NCI-H1092 (cell line): Measurements from ENCODE around the gene MAP7.
A peak's percentile ranks its signal among the peaks of the same experiment; 100 is the strongest.
"Not testable (repeated sequence)": the region's sequence is repeated elsewhere in the genome, so short reads cannot be mapped to it uniquely, and the experiment has no call there.

Source experiments
- DNase-seq: peaks from one replicate; lab custom pipeline; 2025; lab: John Stamatoyannopoulos, UW

The MAP7 gene

GRCh38 chr6:136550330-136551071 lies at the start of gene MAP7:
Gene MAP7, minus strand, starts transcription at chr6:136550422. Its CDS starts 14 bp downstream, at chr6:136550408.
- DNase-seq, result peak; percentile 49

GRCh38 chr6:136599329-136600011 lies 49.2 kb upstream of the MAP7 start:
- no peak for DNase-seq

GRCh38 chr6:136598048-136598447 lies 47.8 kb upstream of the MAP7 start:
- no peak for DNase-seq

- DNase-seq, result no peak
Measured at GRCh38 chr6:136594671-136595070, 44.4 kb upstream of the MAP7 start.

DNA sequence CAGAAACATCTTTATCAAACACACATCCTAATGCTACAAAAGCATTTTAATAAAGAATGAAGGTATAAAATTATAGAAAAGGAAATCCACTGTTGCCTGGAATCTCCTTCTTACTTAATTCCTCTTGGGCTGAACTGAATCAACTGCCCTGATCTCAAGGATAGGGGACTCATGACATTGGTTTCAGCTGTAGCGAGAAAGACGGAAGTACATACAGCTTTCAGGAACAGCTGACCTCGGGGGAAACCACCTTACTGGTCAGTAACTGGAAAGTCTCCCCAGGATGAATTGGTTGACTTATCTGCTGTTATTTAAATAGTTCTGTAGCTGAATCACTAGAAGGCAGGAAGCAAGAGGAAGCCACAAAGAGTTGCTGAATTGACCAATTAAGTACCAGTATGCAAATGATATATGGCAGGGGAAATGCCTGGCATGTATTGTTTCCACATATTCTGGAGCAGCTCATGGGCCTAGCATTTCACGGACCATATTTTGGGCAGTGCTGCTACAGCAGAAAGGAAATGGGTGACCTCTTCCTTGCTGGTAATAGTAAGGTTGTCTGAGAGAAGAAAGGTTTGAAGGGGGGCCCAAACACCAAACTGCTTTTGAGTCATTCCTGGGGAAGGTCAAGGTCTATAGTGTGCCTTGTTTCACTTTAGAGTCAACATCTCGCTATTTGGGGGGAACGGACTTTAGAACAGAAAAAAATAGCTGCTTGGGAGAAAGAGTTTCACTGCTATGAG lies 43.7 kb upstream of the MAP7 start:
- no peak for DNase-seq

GRCh38 chr6:136592930-136593673 lies 42.9 kb upstream of the MAP7 start:
- DNase-seq, result no peak

DNA sequence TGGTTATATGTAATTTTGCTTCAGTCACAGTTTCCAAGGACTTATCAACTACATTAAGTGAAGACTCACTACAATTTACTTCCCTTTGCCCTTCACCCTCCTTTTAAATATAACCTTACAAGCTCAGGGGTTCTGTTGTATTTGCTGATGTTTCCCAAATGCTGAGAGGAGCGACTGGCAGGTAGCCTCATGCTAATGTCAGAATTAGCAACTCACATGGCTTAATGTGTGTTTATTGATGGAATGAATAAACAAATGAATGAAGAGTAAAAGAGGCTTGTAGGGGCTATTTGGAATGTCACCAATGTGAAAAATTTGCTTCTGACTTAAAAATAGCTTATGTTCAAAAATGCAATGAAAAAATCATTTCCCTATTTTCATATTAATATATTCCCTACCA lies 41.4 kb upstream of the MAP7 start:
- DNase-seq, result no peak

GRCh38 chr6:136590846-136591245 lies 40.6 kb upstream of the MAP7 start:
- DNase-seq, result not testable (repeated sequence)

GRCh38 chr6:136587527-136587926 lies 37.3 kb upstream of the MAP7 start:
- no peak for DNase-seq

- DNase-seq, result no peak
Measured at GRCh38 chr6:136586295-136586694, 36.1 kb upstream of the MAP7 start.

DNA sequence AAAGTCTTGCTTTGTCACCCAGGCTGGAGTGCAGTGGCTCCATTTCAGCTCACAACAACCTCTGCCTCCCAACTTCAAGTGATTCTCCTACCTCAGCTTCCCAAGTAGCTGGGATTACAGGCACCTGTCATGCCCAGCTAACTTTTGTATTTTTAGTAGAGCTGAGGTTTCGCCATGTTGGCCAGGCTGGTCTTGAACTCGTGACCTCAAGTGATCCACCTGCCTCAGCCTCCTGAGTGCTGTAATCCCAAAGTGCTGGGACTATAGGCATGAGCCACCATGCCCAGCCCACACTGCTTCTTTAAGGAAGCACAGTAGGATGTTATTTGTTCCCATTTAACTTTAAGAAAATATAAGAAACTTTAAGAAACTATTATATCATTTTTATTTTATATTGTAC lies 35.3 kb upstream of the MAP7 start:
- not testable (repeated sequence) for DNase-seq

- not testable (repeated sequence) for DNase-seq
Measured at GRCh38 chr6:136584290-136584689, 34.1 kb upstream of the MAP7 start.

GRCh38 chr6:136582711-136583471 lies 32.7 kb upstream of the MAP7 start:
- DNase-seq, result no peak

- no peak for DNase-seq
Measured at GRCh38 chr6:136579800-136580199, 29.6 kb upstream of the MAP7 start.

GRCh38 chr6:136576821-136577220 lies 26.6 kb upstream of the MAP7 start:
- no peak for DNase-seq

DNA sequence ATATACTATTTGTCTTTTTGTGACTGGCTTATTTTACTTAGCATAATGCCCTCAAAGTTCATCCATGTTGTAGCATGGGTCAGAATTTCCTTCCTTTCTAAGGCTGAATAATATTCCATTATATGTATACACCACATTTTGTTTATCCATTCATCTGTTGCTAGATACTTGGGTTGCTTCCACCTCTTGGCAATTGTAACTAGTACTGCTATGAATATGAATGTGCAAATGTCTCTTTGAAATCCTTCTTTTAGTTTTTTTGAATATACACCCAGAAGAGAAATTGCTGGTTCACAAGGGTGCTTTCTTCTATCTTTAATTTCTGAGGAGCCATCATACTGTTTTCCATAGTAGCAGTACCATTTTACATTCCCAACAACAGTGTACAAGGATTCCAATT lies 21.3 kb upstream of the MAP7 start:
- DNase-seq, result no peak

DNA sequence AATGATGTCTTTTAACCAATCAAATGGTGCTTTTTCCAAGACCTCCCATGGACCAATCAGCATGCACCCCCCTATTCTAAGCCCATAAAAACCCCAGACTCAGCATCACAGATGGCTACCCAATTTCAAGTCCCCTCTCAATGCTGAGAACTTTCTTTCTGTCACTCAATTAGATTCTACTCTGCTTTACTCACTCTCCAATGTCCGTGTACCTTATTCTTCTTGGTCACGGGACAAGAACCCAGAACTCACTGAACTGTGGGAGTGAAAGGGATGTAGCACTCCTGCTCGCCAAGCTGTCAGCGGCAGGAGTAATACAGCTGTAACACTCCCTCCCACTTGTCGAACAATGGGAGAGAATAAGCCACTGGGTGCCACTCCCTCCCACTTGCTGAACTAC lies 20.8 kb upstream of the MAP7 start:
- DNase-seq, result no peak

GRCh38 chr6:136568129-136568528 lies 17.9 kb upstream of the MAP7 start:
- no peak for DNase-seq

DNA sequence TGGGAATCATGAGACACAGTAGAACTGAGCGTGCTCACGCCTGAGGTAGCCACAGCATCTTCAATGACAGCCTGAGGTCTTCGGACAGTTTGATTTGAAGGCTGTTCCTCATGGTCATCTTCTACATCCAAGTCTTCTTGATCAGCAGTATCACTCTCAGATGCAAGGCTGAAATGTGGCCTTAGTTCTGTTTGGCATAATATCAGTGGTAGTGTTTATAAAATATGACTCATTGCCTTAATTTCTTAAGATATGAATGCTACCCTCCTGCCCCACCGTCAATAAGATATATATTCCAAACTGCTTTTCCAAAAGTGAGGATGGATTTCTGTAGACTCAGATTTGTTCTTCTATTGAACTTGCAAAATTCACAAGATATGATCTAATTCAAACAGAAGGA lies 17.5 kb upstream of the MAP7 start:
- no peak for DNase-seq

GRCh38 chr6:136566851-136567250 lies 16.6 kb upstream of the MAP7 start:
- DNase-seq, result no peak

- DNase-seq, result no peak
Measured at GRCh38 chr6:136566007-136566487, 15.8 kb upstream of the MAP7 start.
